Right lobe of liver (tissue), 6 donors: ENCODE data around the gene KIF19. TPM values are rescaled to one million over a fixed set of nuclear protein-coding genes. Genes with fewer than 3 reads are reported as not detected.

Experiments
- ATAC-seq, 4 donors: fragments of 200-7000 bp; cut with Tn5 transposase; one replicate each; pipeline ENCODE4 v1.9.1; 2020; ENCODE audit warnings: mild to moderate bottlenecking in 4 of 4, moderate library complexity in 4 of 4
- DNase-seq, 3 donors: peaks; one replicate each; pipeline ENCODE4 v3.0.0-alpha.2; 2020
- H3K27ac ChIP-seq, 3 donors: fragments of 200-600 bp; one replicate each; pipeline ENCODE4 v1.8.0; 2022
- H3K27me3 ChIP-seq, 2 donors: fragments of 200-600 bp; one replicate each; pipeline ENCODE4 v1.8.0; 2022
- H3K36me3 ChIP-seq, 4 donors: fragments of 200-600 bp; sonication (generic) in 1 of 4; one replicate each; pipeline versions ENCODE4 v1.5.1 to v1.8.0; 2017 to 2022; ENCODE audit warnings: control low read depth in 1 of 4
- H3K4me1 ChIP-seq, 4 donors: fragments of 200-600 bp; sonication (generic) in 1 of 4; one replicate each; pipeline versions ENCODE4 v1.5.1 to v1.8.0; 2017 to 2022; ENCODE audit warnings: control low read depth in 1 of 4
- H3K4me3 ChIP-seq, 3 donors: fragments of 200-600 bp; one replicate each; pipeline ENCODE4 v1.8.0; 2022
- H3K9me3 ChIP-seq, 4 donors: fragments of 200-600 bp; sonication (generic) in 1 of 4; one replicate each; pipeline versions ENCODE4 v1.5.1 to v1.8.0; 2017 to 2022; ENCODE audit warnings: control low read depth in 1 of 4
- POLR2A ChIP-seq: fragments of 450-650 bp; IDR thresholded peaks from one replicate; pipeline ENCODE4 v1.6.1; 2017; ENCODE audit warnings: antibody characterized with exemption, mild to moderate bottlenecking
- WGBS: methylation state at CpG from one replicate; pipeline ENCODE4 v1.1.6; 2018; ENCODE audit warnings: low coverage, low lambda C conversion rate; ENCODE audit not compliant: insufficient coverage; ENCODE audit errors: missing lambda C conversion rate; 5-methylcytosine and 5-hydroxymethylcytosine counted together
- intact Hi-C, 2 donors: fragments of 100-400 bp; cut with DNase I; formaldehyde crosslinking; loops; one replicate each; pipeline versions ENCODE4 v1.11.2 to v1.14.1; 2022
- total RNA-seq, 6 experiments: library from RNA; depleted of rRNA in 2 of 6; stranded (reverse); fragments of >200 nt in 2 of 6; fragmentation: NEBNext Ultra II Directional in 3 of 6; extraction: Animal tissue kit (Norgen Biotek cat#: 25700) in 3 of 6; gene quantifications; one replicate each; pipeline versions ENCODE4 v1.1.0 to v1.2.4, GENCODE V29; 2016 to 2023
- TF ChIP-seq, protein P1 (sequence below), 4 donors: fragments of 200-600 bp in 3 of 4; fragments of 450-650 bp in 1 of 4; IDR thresholded peaks; one replicate each; pipeline versions ENCODE4 v1.5.1 to v1.8.0; 2016 to 2022; ENCODE audit warnings: antibody characterized with exemption in 4 of 4, mild to moderate bottlenecking in 2 of 4
- donor health status: DM: no; HTN: yes; CAD: no.
- donor health status: DM: no; HTN: no; CAD: no.
- donor health status: DM: no; HTN: no; CAD: no.
- donor health status: DM: no; HTN: yes; CAD: no.
- donor health status: DM: no; HTN: yes; CAD: no.

KIF19 gene
- total RNA-seq, 6 experiments from 2014 or later: 0.31 to 1.1 (median 0.64) TPM

DNA sequence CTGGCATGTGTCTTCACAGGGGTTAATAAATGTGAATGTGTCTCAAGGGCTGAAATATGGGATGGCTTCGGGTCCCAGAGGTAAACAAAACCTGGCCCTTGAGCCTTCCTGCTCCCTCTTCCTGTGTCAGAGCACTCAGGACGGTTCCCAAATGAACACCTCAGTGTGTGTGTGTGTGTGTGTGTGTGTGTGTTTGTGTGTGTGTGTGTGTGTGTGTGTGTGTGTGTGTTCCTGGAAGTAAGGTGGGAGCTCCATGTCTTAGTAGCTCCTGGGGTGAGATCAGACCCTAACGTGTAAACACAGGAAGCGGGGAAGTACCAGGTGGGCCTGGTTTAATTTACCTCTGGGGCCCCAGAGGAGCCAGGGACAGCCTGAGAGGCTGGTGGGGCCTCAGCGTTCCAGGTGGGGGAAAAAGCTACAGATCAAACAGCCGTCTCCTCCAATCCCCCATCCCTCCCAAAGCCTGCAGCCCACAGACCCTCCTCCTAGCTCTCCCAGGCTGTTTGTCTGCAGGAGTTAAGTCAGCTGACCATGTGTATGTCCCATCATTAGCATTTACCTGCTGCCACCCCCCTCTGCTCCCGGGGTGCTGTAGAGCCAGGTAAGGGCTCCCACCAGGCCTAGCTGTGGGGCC is 6.1 kb downstream of the KIF19 start:
- WGBS: 30% methylated on average over 2 of the region's 7 CpGs
- intact Hi-C loops: no loop called here

DNA sequence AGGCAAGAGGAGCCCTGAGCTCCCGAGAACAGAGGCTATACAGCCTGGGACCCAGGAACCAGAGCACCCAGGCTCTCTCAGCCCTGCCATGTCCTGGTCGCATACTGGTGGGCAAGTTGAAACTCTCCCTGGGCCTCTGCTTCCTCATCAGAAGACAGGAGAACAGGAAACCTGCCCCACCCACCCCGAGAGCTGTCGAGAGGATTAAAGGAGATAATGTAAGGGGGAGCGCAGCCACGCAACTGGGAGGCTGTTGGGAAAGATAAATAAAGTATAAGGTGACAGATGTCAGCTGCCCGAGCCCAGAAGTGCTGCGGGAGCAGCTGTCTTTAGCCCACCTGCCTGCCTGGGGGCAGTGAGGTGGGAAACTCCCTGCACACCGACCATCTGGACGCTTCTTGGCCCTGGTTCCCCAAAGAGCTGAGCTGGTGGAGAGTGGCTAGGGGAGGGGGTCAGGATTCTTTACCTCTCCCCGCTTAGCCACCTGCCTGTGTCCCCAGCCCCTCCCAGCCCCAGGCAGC is 6.8 kb downstream of the KIF19 start:
- no peaks in the 10 kb centered on the region for H3K9me3 ChIP-seq
- intact Hi-C loops: no loop called here
- no peak overlapping the region for H3K27ac ChIP-seq
- ATAC-seq: peak in 1 of 4 donors; percentile 9
- H3K4me1 ChIP-seq: no peaks in the 10 kb centered on the region
- H3K36me3 ChIP-seq: no peaks in the 10 kb centered on the region
- 28% methylated on average over 9 of the region's 11 CpGs for WGBS
- no peak overlapping the region for H3K4me3 ChIP-seq
- DNase-seq: no peak
- no peak for TF ChIP-seq POLR2A
- TF ChIP-seq, protein P1, sequence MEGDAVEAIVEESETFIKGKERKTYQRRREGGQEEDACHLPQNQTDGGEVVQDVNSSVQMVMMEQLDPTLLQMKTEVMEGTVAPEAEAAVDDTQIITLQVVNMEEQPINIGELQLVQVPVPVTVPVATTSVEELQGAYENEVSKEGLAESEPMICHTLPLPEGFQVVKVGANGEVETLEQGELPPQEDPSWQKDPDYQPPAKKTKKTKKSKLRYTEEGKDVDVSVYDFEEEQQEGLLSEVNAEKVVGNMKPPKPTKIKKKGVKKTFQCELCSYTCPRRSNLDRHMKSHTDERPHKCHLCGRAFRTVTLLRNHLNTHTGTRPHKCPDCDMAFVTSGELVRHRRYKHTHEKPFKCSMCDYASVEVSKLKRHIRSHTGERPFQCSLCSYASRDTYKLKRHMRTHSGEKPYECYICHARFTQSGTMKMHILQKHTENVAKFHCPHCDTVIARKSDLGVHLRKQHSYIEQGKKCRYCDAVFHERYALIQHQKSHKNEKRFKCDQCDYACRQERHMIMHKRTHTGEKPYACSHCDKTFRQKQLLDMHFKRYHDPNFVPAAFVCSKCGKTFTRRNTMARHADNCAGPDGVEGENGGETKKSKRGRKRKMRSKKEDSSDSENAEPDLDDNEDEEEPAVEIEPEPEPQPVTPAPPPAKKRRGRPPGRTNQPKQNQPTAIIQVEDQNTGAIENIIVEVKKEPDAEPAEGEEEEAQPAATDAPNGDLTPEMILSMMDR (IDR thresholded peaks at IDR 0.05): no peak
- H3K27me3 ChIP-seq: no peaks in the 10 kb centered on the region

More for the DNA sequence above, 6.1 kb downstream of the KIF19 start:
- H3K27ac ChIP-seq: no peak overlapping the region
- no peak for TF ChIP-seq POLR2A
- H3K4me1 ChIP-seq: no peaks in the 10 kb centered on the region
- DNase-seq (no peak), ATAC-seq (no peak)
- H3K36me3 ChIP-seq: no peaks in the 10 kb centered on the region
- H3K27me3 ChIP-seq: no peaks in the 10 kb centered on the region
- H3K9me3 ChIP-seq: no peaks in the 10 kb centered on the region
- no peak overlapping the region for H3K4me3 ChIP-seq

DNA sequence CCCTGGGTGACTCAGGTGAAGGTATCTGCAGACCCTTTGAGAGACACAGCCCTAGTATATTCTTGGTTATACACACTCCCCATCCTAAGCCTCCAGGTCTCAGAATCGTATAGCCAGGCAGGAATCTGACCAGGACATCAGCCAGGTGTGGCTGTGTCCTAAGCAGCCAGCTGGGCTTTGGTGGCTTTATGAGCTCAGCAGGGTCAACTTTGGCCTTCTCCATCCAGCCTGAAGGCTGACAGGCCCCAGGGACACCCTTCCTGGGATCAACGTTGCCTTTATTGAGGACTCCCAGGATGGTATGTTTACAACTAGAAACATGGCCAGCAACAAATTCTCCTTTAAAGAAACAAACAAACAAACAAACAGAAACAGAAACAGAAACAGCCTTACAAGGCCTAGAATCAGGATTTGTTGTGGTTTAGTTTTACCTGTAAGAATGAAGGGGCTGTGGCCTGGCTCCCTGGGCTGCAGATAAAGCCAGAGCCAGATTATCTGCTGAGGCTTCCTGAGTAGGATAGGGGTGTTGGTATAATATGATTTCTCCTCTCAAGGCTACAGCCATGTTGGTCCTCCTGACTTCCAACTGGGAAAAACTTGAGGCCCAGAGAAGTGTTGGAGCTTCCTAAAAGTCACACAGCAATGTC is 8.5 kb downstream of the KIF19 start:
- H3K4me3 ChIP-seq: no peak overlapping the region
- DNase-seq (no peak), ATAC-seq (no peak)
- intact Hi-C loops: no loop called here
- no peaks in the 10 kb centered on the region for H3K36me3 ChIP-seq
- no peaks in the 10 kb centered on the region for H3K9me3 ChIP-seq
- TF ChIP-seq, protein P1 (IDR thresholded peaks at IDR 0.05): no peak
- TF ChIP-seq POLR2A: no peak
- no peaks in the 10 kb centered on the region for H3K4me1 ChIP-seq
- no peak overlapping the region for H3K27ac ChIP-seq
- H3K27me3 ChIP-seq: no peaks in the 10 kb centered on the region
- 57% methylated on average over 1 of the region's 2 CpGs for WGBS

DNA sequence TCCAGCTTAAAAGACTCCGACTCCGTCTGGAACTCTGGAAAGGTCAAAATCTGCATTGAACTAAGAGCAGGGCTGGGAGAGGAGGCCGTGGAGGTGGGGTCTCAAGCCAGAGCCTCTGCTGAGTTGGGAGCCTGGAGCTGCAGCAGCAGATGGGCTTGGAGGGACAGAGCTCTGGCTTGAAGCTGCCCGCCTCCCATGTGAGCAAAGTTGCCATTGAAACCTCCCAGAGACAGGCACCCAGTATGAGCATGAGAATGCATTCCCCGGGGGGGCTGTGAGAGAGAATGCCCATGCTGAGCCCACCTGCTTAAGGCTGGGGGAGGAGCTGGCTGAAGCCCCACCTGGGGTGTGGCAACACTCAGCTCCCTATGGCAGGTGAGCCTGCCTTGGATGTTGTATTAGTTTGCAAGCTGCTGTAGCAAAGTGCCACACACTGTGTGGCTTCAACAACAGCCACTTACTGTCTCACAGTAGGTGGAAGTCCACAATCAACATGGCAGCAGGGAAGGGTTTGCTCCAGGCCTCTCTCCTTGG is 9.6 kb downstream of the KIF19 start:
- intact Hi-C loops: no loop called here
- no peaks in the 10 kb centered on the region for H3K9me3 ChIP-seq
- H3K27me3 ChIP-seq: no peaks in the 10 kb centered on the region
- TF ChIP-seq, protein P1 (IDR thresholded peaks at IDR 0.05): no peak
- TF ChIP-seq POLR2A: no peak
- no peaks in the 10 kb centered on the region for H3K36me3 ChIP-seq
- ATAC-seq (no peak), DNase-seq (no peak)
- H3K4me1 ChIP-seq: no peaks in the 10 kb centered on the region
- WGBS: 20% methylated on average over 1 of the region's 5 CpGs
- no peak overlapping the region for H3K4me3 ChIP-seq
- no peak overlapping the region for H3K27ac ChIP-seq

DNA sequence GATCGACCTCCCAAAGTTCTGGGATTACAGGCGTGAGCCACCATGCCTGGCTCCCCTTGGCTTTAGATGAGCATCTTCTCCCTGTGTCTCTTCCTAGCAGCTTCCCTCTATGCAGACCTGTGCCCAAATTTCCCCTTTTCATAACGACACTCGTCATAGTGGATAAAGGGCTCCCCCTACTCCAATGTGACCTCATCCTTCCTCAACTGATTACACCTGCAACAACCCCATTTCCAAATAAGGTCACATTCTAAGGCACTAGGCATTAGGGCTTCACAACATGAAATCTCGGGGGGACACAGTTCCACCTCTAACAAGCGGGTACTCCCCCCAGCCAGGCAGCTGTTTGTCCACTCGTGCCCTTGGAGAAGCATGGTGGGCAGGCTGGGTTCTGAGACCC is 10.3 kb downstream of the KIF19 start:
- ATAC-seq (no peak), DNase-seq (no peak)
- TF ChIP-seq, protein P1 (IDR thresholded peaks at IDR 0.05): no peak
- TF ChIP-seq POLR2A: no peak
- H3K4me1 ChIP-seq: no peaks in the 10 kb centered on the region
- no peak overlapping the region for H3K27ac ChIP-seq
- H3K4me3 ChIP-seq: no peak overlapping the region
- intact Hi-C loops: no loop called here
- WGBS: 52% methylated on average over 4 of the region's 7 CpGs
- H3K9me3 ChIP-seq: no peaks in the 10 kb centered on the region
- no peaks in the 10 kb centered on the region for H3K36me3 ChIP-seq
- H3K27me3 ChIP-seq: no peaks in the 10 kb centered on the region
